HG03520 (cell line): ENCODE measurements around the gene IRF4.

ENCODE experiments used
- ATAC-seq: cut with Tn5 transposase; IDR thresholded peaks from one replicate; pipeline ENCODE4 v1.9.1; 2021; ENCODE audit warnings: mild to moderate bottlenecking, moderate library complexity; ENCODE audit not compliant: unreplicated experiment

IRF4 gene

DNA sequence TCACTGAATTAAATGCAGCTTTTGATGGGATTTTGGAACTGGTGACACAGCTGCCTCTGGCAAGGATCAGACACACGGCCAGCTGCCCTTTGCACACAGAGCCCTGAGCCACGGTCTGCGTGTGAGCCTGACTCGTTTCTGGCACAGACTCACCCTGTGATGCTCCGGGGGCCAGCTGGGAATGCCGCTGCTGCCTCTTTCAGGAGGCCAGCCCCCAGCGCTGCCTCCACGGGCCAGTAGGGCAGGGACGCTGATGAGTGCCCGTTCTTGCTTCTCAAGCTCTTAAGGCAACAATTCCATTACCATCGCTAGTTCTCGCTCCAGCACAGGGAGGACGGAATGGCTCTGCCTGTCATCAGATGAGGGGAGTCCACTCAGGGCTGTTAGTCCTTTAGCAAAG lies 61.6 kb downstream of the IRF4 start:
- no peak for ATAC-seq

DNA sequence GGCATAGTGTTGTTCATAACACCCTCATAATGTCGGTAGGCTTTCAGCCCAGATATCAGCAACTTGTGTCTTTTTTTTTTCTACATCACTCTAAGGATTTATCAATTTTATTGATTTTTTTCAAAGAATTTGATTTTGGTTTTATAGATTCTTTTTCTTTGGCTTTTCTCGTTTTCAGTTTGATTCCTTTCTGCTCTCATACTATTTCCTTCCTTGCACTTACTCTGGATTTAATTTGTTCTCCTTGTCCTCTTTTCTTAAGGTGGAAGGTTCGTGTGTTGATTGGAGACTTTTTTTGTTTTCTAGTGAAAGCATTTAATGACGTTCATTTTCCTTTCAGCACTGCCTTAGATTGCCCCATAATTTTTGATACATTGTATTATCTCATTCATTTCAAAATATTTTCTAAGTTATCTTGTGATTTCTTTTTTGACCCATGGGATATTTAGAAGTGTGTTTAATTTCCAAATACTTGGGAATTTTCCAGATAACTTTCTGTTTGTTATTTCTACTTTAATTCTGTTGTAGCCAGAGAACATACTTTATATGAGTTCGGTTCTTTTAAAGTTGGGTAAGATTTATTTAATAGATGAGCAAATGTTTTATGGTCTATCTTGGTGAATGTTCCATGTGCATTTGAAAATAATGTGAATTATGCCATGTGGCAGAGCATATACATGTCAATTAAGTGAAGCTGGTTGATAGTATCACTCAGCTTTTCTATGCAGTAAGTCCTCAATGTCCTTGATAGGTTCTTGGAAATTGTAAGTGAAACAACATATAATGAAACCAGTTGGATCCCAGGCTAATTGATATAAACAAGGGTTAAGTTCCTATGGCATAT lies 62.8 kb downstream of the IRF4 start:
- no peak for ATAC-seq

DNA sequence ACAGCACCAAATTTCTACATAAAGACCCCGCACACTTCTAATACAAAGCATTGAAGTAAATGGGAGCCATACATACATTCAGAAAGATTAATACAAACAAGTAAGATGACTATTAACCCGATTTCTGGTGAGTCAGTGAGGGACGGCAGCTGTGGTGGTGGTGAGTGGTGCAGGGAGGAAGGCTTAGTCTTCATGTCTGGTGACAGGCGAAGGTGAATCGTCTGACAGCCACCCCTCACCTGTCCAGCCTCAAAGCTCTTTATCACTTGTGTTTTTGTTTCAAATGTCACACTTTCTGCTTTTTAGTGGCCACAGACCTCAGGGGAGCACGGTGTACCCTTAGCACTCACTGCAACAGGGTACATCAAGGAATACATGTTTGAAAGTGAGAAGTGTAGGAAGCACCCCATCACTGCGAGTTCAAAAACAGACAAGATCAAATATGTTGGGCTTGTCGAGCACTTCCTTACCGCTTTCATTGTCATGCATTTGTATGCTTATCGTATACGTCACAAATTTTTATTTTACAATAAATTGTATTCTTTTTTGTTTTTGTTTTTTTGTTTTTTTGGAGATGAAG lies 63.5 kb downstream of the IRF4 start:
- no peak for ATAC-seq

DNA sequence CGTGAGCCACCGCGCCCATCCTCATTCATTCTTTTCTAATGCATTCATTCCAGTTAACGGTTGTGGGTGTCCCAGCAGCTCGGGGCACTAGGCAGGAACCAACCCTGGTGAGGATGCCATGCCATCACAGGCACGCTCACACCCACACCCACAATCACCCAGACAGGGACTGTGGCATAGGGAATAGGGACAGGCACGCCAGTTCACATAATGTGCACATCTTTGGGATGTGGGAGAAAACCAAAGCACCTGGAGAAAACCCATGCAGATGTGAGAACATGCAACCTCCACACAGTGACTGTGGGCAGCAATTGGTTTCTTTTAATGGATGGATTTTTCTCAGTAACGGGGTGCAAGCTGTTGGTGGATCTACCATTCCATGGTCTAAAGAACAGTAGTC lies 64.3 kb downstream of the IRF4 start:
- no peak for ATAC-seq

DNA sequence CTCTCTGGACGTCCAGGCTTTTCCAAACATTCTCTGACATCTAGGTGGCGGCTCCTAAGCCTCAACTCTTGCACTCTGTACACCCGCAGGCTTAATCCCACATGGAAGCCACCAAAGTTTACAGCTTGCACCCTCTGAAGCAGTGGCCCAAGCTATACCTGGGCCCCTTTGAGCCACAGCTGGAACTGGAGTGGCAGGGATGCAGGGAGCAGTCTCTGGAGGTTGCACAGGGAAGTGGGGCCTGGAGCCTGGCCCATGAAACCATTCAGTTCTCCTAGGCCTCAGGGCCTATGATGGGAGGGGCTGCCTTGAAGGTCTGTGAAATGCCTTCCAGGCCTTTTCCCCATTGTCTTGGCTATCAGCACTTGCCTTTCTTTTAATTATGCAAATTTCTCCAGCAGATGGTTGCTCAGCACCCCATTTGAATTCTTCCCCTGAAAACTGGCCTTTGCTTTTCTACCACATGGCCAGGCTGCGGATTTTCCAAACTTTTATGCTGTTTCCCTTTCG lies 64.9 kb downstream of the IRF4 start:
- no peak for ATAC-seq

DNA sequence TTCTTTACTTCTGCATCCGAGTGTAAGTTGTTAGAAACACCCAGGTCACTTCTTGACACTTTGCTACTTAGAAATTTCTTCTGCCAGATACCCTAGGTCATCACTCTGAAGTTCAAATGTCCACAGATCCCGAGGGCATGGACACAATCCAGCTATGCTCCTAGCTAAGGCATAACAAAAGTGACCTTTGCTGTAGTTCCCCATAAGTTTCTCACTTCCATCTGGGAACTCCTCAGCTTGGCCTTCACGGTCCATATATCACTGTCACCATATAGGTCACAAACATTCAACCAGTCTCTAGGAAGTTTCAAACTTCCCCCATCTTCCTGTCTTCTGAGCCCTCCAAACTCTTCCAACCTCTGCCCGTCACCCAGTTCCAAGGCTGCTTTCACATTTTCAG lies 65.3 kb downstream of the IRF4 start:
- ATAC-seq: no peak
